MM.1S (cell line): ENCODE data around the gene WDFY4.

Experiments used
- DNase-seq: peaks from one replicate; pipeline ENCODE4 v3.0.0-alpha.2; 2015
- H2AFZ ChIP-seq: fragments of 300-600 bp; sonication (generic); 2 replicates; pipeline ENCODE4 v1.6.0; 2016; ENCODE audit warnings: antibody characterized with exemption, low read length
- H3F3A ChIP-seq: fragments of 300-600 bp; sonication (generic); 2 replicates; pipeline ENCODE4 v1.6.1; 2016; ENCODE audit warnings: mild to moderate bottlenecking, antibody characterized with exemption, low read length, moderate library complexity, mixed read lengths; ENCODE audit not compliant: insufficient read depth
- H3K27ac ChIP-seq: fragments of 300-600 bp; sonication (generic); 2 replicates; pipeline ENCODE4 v1.5.1; 2016; ENCODE audit warnings: mild to moderate bottlenecking, low read length
- H3K27me3 ChIP-seq: fragments of 300-600 bp; sonication (generic); replicated peaks from 2 replicates; pipeline ENCODE4 v1.6.0; 2016; ENCODE audit warnings: low read length; ENCODE audit not compliant: insufficient read depth
- H3K36me3 ChIP-seq: fragments of 300-600 bp; sonication (generic); replicated peaks from 2 replicates; pipeline ENCODE4 v1.6.1; 2016; ENCODE audit warnings: mild to moderate bottlenecking, low read length, mixed read lengths; ENCODE audit not compliant: insufficient read depth
- H3K4me1 ChIP-seq: fragments of 300-600 bp; sonication (generic); 2 replicates; pipeline ENCODE4 v1.6.1; 2016; ENCODE audit warnings: low read length, mixed read lengths
- H3K4me2 ChIP-seq: fragments of 300-600 bp; sonication (generic); 2 replicates; pipeline ENCODE4 v1.6.0; 2016; ENCODE audit warnings: low read depth, low read length
- H3K4me3 ChIP-seq: fragments of 300-600 bp; sonication (generic); 2 replicates; pipeline ENCODE4 v1.5.1; 2016; ENCODE audit warnings: low read length, mixed read lengths
- H3K79me2 ChIP-seq: fragments of 300-600 bp; sonication (generic); 2 replicates; pipeline ENCODE4 v1.6.1; 2016; ENCODE audit warnings: mixed run types, low read length, mixed read lengths
- H3K9ac ChIP-seq: fragments of 300-600 bp; sonication (generic); 2 replicates; pipeline ENCODE4 v1.6.1; 2016; ENCODE audit warnings: low read length, mixed read lengths
- H3K9me2 ChIP-seq: fragments of 300-600 bp; sonication (generic); replicated peaks from 2 replicates; pipeline ENCODE4 v1.6.1; 2016; ENCODE audit warnings: mild to moderate bottlenecking, low read length, mixed read lengths; ENCODE audit not compliant: insufficient read depth
- H3K9me3 ChIP-seq: fragments of 300-600 bp; sonication (generic); replicated peaks from 2 replicates; pipeline ENCODE4 v1.6.1; 2016; ENCODE audit warnings: mild to moderate bottlenecking, low read length, mixed read lengths; ENCODE audit not compliant: insufficient read depth
- H4K20me1 ChIP-seq: fragments of 300-600 bp; sonication (generic); 2 replicates; pipeline ENCODE4 v1.6.1; 2016; ENCODE audit warnings: mild to moderate bottlenecking, low read length, moderate library complexity, mixed read lengths; ENCODE audit not compliant: insufficient read depth
- CTCF ChIP-seq: fragments of 300-600 bp; sonication (generic); IDR thresholded peaks from 2 replicates; pipeline ENCODE4 v1.5.1; 2016; ENCODE audit warnings: antibody characterized with exemption, low read length, mixed read lengths
- EZH2 ChIP-seq: fragments of 300-600 bp; sonication (generic); optimal IDR thresholded peaks from 2 replicates; pipeline ENCODE3; 2017; ENCODE audit warnings: low read depth, mild to moderate bottlenecking, antibody characterized with exemption, low read length, mixed read lengths
- EZH2phosphoT487 ChIP-seq: fragments of 300-600 bp; sonication (generic); IDR thresholded peaks from 2 replicates; pipeline ENCODE4 v1.6.1; 2018; ENCODE audit warnings: antibody characterized with exemption, low read length

Gene WDFY4

GRCh38 chr10:48935577-48935976 is 250.9 kb downstream of the WDFY4 start:
- Histone ChIP-seq H3F3A (no peaks in the 10 kb centered on the region), H3K4me1 (no peaks in the 10 kb centered on the region), H3K9ac (no peak overlapping the region), H3K4me2 (no peak overlapping the region), H4K20me1 (no peaks in the 10 kb centered on the region), H3K36me3 (no peaks in the 10 kb centered on the region), H3K79me2 (no peaks in the 10 kb centered on the region), H2AFZ (no peak overlapping the region), H3K4me3 (no peak overlapping the region), H3K27me3 (no peaks in the 10 kb centered on the region), H3K9me2 (no peaks in the 10 kb centered on the region), H3K9me3 (no peaks in the 10 kb centered on the region), H3K27ac (no peak overlapping the region)
- DNase-seq, result no peak
- TF ChIP-seq EZH2, result no peak
- no peak for TF ChIP-seq EZH2phosphoT487

- DNase-seq, result no peak
- H3K4me3 ChIP-seq, result no peak overlapping the region
Observed at GRCh38 chr10:48937796-48938195, 253.1 kb downstream of the WDFY4 start.

GRCh38 chr10:48938281-48938680 is 253.6 kb downstream of the WDFY4 start:
- H2AFZ ChIP-seq, result no peak overlapping the region
- H3K9me2 ChIP-seq, result no peaks in the 10 kb centered on the region
- H3K4me1 ChIP-seq, result no peaks in the 10 kb centered on the region
- H3K27me3 ChIP-seq, result no peaks in the 10 kb centered on the region
- no peak overlapping the region for H3K27ac ChIP-seq
- H3K36me3 ChIP-seq, result no peaks in the 10 kb centered on the region
- no peak overlapping the region for H3K4me2 ChIP-seq
- no peaks in the 10 kb centered on the region for H3K9me3 ChIP-seq
- DNase-seq, result no peak
- H3F3A ChIP-seq, result no peaks in the 10 kb centered on the region
- H3K9ac ChIP-seq, result no peak overlapping the region
- H4K20me1 ChIP-seq, result no peaks in the 10 kb centered on the region
- TF ChIP-seq EZH2phosphoT487 (no peak), CTCF (no peak), EZH2 (no peak)
- H3K4me3 ChIP-seq, result no peak overlapping the region
- H3K79me2 ChIP-seq, result no peaks in the 10 kb centered on the region

More at GRCh38 chr10:48937796-48938195, 253.1 kb downstream of the WDFY4 start:
- H3K36me3 ChIP-seq, result no peaks in the 10 kb centered on the region
- no peaks in the 10 kb centered on the region for H3K4me1 ChIP-seq
- no peaks in the 10 kb centered on the region for H4K20me1 ChIP-seq
- H3K27ac ChIP-seq, result no peak overlapping the region
- no peaks in the 10 kb centered on the region for H3K9me3 ChIP-seq
- no peaks in the 10 kb centered on the region for H3K79me2 ChIP-seq
- H3K27me3 ChIP-seq, result no peaks in the 10 kb centered on the region
- no peaks in the 10 kb centered on the region for H3K9me2 ChIP-seq
- H3F3A ChIP-seq, result no peaks in the 10 kb centered on the region
- no peak overlapping the region for H3K4me2 ChIP-seq
- no peak overlapping the region for H3K9ac ChIP-seq
- H2AFZ ChIP-seq, result no peak overlapping the region
- TF ChIP-seq EZH2phosphoT487 (no peak), EZH2 (no peak), CTCF (no peak)

- no peaks in the 10 kb centered on the region for H3K4me1 ChIP-seq
- no peak overlapping the region for H3K4me3 ChIP-seq
- H3K27me3 ChIP-seq, result no peaks in the 10 kb centered on the region
- TF ChIP-seq EZH2 (no peak), CTCF (no peak), EZH2phosphoT487 (no peak)
- H3K9me3 ChIP-seq, result no peaks in the 10 kb centered on the region
- no peaks in the 10 kb centered on the region for H3K79me2 ChIP-seq
- no peak overlapping the region for H3K27ac ChIP-seq
- no peaks in the 10 kb centered on the region for H3K36me3 ChIP-seq
- H4K20me1 ChIP-seq, result no peaks in the 10 kb centered on the region
- no peaks in the 10 kb centered on the region for H3F3A ChIP-seq
- no peak overlapping the region for H3K9ac ChIP-seq
- no peak overlapping the region for H3K4me2 ChIP-seq
- H2AFZ ChIP-seq, result no peak overlapping the region
- DNase-seq, result no peak
- H3K9me2 ChIP-seq, result no peaks in the 10 kb centered on the region
Observed at GRCh38 chr10:48938990-48939536, 254.4 kb downstream of the WDFY4 start.
